Fibroblast of skin of right quadriceps (primary cell): ENCODE data around the gene NCOA1.
"Not testable (repeated sequence)": the region's sequence is repeated elsewhere in the genome, so short reads cannot be mapped to it uniquely, and the experiment has no call there.

Experiments used
- DNase-seq: peaks from one replicate; pipeline ENCODE4 v3.0.0-alpha.2; 2013

The NCOA1 gene

DNA sequence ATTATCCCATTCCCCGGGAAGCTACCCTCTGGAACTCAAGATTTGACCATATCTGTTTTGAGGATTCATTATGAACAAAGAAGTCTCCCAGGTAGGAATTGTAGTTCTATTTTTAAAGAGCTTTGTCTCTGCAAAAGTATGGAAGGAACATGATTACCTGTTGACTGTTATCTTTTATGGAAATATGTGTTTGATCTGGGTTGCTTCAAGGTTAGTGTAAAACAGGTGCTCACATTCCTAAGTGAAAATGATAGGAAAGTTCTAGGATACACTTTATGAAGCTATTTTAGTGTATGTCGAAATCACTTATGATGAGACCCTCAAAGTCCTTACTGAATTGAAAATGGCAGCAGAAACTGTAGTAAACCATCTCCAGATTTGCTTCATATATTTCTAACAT, 153.0 kb downstream of the NCOA1 start:
- no peak for DNase-seq

DNA sequence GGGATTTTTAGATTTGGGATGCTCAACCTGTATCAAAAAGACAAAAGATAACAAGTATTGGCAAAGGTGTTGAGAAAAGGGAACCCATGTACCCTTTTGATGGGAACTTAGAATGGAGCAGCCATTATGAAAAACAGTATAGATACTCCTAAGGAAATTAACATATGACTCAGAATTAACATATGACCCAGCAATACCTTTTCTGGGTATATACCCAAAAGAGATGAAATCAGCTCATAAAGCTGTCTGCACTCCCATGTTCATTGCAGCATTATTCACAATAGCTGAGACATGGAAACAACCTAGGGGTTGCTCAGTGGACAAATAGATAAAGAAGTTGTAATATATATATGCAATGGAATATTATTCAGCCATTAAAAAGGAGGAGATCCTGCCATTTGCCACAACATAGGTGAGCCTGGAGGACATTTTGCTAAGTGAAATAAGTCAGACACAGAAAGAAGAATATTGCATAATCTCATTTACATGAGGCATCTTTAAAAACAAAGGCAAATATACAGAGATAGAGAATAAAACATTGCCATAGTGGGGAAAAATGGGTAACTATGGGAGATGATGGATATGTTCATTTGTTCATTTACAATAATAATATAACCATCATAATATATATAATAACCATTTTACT, 160.1 kb downstream of the NCOA1 start:
- no peak for DNase-seq

DNA sequence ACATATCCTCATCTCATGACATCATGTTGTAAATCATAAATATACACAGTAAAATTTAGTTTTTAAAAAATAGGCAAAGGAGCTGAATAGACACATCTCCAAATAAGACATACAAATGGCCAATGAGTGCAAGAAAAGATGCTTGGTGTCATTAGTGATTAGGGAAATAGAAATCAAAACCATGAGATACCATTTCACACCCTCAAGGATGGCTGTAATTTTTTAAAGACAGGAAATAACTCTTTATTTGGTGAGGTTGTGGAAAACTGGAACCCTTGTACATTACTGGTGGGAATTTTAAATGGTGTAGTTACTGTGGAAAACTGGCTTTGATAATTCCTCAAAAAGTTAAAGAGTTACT, 160.6 kb downstream of the NCOA1 start:
- no peak for DNase-seq

DNA sequence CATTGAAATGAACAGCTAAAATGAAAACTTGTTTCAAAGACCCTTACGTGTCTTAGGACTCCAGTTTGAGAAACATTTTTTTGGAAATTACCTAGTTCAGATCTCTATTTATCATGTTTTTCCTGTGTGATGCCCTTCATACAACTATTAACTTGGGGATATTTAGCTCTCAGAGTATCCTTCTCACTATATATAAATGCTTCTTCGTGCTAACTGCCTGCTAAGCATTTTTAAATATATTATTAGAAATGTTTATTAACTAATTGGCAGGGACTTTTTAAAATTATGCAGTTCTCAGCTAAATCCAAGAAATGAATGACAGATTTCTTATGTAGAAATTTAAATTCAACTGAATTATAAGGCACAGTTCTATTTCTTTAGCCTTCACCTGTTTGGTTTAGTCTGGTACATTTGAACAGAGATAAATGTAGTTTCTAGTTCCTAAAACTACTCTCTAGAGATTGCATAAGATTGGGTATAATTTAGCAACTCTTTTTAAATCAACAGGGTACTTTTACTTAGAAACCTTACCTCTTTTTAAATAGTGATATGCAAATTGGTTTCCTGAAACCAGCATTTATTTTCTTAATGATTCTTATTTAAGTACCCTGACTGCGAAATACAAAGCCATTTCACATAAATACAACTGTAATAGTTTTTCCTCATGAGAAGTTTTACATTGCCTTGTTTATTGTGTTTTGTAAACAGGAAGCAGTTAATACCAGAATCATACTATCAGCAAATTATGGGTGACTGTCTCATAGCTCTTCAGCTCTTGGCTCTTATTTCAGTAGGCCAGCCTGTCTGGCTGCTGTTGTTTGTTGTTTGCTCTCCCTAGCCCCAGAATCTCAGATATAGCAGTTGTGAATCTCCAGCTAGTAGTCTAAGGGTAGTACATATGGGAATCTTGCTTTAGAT, 161.5 kb downstream of the NCOA1 start:
- DNase-seq, result no peak

DNA sequence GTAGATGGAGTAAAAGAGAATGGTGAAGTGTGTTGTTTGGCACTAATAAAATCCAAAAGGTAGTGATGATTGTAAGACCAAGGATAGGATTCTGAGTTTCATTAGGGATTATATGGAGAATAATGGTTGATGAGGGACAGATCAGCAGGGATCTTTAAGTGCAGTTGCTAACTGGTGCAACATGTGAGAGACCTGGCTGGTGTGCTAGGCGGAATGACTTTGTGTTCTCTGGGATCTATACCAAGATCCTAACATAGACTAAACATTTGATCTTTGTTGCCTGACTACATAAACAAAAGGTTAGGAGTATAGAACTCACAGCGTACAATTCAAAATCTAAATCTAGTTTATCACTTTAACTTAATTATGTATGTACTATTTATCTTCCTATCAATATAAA, 166.8 kb downstream of the NCOA1 start:
- no peak for DNase-seq

DNA sequence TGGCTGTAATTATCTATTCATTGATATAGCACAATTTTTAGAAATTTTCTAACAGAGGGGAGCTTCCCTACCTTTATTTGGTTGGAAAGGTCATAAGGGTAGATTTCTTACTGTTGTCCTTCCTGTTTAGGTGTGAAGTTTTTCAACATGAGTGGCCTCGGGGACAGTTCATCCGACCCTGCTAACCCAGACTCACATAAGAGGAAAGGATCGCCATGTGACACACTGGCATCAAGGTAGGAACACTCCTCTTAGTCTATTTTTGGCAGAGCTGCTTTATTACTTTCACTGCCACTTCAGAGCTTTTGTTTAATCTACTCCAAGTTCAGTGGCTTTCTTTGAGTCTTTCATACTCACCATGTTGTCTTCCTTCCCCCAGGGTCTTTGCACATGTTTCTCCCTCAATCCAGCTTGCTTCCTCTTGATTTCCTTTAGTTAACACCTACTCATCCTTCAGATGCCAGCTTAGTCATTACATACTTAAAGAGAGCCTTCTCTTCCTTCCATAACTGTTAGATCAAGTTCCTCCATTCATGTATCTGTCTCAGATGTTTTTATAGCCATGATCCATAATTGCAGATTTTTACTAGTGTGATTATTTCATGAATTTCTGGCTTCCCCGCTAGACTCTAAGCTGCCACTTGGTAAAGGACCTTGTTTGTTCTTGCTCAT, 167.6 kb downstream of the NCOA1 start:
- DNase-seq, result no peak

DNA sequence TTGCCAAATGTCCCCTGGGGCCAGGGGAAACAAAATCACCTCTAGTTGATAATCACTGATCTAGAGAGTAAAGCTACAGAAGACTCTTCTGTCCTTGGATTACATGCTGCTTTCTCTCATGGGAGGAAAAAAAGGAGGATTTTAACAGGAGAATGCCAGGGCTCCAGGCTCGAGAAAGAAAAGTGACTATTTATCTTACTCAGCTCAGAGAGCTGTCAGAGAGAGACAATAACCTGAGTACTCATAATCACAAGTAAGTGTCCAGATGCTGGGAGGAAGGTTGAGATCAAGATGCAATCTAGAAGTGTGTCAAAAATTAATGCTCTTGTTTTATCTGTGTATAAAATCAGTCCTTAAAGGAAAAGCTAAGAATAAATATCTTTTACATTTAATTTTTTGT, 168.8 kb downstream of the NCOA1 start:
- DNase-seq, result no peak

DNA sequence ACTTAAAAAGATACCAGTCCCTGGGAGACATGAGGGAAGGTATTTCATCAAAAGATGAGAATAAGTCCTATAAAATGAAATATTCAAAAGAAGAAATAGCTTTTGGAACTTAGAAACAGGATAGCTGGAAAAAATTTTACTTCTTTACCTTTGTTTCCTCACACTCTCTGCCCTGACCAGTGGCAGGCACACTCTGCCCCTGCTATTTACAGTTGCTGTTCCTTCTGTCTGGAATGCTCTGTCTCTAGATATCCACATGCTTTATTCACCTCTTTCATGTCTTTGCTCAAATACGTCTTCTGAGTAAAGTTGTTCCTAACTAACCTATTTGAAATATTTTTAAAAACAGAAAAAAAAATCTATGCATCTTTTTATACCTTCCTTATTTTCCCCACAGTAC, 176.5 kb downstream of the NCOA1 start:
- no peak for DNase-seq

DNA sequence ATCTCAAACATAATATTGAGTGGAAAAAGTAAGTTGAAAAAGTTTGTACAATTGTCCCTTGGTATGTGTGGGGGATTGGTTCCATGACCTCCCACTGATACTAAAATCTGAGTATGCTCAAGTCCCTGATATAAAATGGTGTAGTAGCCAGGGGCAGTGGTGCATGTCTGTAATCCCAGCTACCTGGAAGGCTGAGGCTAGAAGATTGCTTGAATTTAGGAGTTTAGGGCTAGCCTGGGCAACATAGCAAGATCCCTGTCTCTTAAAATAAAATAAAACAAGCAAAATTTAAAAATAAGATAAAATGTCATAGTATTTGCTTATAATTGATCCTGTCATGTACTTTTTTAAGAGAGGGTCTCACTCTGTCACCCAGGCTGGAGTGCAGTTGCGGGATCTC, 180.2 kb downstream of the NCOA1 start:
- DNase-seq, result no peak

DNA sequence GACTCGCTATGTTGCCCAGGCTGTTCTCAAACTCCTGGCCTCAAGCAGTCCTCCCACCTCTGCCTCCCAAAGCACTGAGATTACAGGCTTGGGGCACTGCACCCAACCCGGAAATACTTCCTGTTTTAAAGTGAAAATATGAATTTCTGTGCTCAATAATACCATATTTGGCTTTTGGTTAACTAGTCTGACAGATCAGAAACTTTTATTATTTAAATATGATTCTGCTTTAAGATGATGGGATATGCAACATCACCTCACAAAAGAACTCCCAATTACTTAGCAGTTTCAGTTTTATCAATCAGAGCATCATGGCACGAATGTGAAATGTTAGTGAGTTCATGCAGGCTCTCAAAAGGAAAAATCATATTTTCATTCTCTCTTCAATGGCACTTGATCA, 181.5 kb downstream of the NCOA1 start:
- DNase-seq, result no peak

DNA sequence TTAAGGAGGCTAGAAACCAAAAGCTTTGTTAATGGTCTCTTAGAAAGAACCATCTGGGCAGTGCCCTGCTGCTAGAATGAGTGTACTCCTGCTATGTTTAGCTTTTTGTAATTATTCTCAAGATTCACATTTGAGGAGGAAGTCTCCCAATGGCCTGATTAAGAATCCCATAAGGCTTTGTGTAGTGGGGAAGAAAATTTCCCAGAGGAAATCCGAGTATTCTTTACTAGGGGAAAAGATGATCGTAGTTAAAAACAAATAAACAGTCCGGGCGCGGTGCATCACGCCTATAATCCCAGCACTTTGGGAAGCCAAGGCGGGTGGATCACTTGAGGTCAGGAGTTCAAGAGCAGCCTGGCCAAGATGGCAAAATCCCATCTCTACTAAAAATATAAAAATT, 184.3 kb downstream of the NCOA1 start:
- DNase-seq, result no peak

DNA sequence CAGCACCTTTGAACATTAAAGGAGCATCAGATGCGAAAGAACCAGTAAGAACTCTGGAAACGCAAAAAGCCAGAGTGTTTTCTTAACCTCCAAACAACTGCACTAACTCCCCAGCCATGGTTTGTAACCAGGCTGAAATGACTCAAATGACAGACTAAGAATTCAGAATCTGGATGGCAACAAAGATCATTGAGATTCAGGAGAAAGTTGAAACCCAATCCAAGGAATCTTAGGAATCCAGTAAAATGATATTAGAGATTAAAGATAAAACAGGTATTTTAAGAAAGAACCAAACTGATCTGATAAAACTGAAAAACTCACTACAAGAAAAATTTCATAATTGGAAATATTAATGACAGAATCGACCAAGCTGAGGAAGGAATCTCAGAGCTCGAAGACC, 185.4 kb downstream of the NCOA1 start:
- DNase-seq, result no peak

DNA sequence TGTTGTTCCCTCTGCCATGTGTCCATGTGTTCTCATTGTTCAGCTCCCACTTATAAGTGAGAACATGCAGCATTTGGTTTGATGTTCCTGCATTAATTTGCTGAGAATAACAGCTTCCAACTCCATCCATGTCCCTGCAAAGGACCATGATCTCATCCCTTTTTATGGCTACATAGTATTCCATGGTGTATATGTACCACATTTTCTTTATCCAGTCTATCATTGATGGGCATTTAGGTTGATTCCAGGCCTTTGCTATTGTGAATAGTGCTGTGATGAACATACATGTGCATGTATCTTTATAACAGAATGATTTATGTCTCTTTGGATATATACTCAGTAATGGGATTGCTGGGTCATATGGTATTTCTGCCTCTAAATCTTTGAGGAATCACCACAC, 187.0 kb downstream of the NCOA1 start:
- DNase-seq, result not testable (repeated sequence)

DNA sequence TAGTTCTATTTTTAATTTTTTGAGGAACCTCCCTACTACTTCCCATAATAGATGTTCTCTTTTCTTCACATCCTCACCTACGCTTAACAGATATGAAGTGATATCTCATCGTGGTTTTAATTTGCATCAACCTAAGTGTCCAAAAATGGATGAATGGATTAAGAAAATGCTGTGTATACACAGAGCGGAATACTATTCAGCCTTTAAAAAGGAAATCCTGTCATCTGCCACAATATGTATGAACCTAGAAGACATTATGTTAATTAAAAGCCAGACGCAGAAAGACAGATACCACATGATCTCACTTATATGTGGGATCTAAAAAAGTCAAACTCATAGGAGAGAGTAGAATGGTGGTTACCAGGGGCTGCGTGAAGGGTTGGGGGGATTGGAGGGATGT, 189.1 kb downstream of the NCOA1 start:
- no peak for DNase-seq

DNA sequence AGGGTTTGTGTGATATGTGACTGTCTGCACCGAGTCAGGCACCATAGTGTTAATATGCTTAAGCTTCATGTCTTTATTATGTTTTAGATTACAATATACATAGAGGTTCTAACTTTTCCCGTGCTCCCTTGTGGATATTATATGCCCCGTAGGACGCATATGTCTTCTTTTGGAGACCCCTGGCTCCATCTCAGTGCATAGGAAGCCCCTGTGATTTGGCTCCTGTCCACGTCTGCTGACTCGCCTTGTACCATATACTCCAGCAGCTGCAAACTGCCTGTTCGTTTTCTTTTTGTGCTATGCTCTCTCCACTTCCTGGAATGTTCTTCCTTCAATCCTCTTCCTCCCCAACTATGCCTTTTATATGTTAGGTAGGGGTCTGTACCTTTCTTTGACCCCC, 191.2 kb downstream of the NCOA1 start:
- DNase-seq, result no peak

DNA sequence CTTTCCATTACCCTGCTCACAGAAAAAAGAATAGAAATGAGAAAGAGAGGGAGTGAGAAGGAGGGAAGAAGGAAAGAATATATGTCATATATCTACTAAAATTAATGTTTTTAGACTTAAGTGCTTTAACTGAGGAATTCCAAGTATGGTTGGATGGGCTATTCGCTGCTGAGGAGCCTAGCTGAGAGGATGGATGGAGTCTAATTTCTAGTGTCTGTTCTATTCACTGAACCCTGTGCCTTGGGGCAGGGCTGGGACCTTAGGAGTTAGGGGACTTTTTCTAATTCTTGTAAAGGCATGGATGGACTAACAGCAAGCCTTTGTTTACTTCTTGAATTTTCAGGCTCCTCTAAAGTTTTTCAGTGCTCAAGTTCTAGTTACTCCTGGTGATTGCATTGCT, 192.4 kb downstream of the NCOA1 start:
- no peak for DNase-seq

DNA sequence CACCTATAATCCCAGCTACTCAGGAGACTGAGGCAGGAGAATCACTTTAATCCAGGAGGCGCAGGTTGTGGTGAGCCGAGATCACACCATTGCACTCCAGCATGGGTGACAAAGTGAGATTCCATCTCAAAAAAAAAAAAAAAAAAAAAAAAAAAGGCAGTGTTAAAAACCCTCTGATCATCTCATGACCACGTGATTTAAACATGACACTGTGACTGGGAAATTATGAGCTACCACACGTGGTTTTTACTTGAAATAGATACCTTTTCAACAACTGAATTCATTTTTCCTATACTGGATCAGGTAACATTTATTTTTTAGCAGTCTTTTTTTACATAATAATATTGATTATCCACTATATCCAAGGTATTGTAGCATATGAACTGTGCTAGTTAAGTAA, 199.5 kb downstream of the NCOA1 start:
- DNase-seq, result no peak

DNA sequence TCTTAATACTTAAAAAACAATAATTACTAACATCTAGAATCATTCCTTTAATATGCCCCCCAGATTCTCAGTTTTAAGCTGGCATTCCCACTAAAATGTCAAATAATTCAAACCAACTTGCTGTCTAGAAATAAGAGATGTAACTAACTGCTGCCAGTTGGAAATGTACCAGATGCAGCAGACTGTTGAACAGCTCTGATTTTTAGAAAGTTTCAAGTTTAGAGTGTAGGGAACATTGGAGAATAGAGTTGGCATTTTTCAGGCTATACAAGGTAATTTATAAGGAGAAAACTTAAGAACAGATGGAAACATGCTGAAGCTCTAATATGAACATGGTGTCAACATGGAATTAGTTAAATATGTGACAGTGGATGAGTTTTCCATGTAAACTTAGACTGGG, 200.8 kb downstream of the NCOA1 start:
- DNase-seq, result no peak

DNA sequence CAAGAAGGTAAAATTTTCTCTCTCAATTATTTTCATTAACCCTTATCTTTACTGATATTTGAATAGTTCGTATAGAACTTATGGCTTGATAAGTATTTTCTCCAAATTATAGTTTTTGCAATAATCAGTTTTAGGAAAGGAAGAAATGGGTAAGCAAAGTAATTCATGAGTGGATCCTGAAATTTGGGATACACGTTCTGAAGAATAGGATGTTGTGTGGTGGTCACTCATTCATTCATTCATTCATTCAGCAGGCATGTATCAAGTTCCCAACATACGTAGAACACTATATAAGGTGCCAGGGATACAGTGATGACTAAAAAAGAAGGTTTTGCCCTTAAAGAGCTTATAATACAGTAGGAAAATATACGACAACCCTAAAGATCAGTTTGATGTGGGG, 206.7 kb downstream of the NCOA1 start:
- DNase-seq, result no peak

DNA sequence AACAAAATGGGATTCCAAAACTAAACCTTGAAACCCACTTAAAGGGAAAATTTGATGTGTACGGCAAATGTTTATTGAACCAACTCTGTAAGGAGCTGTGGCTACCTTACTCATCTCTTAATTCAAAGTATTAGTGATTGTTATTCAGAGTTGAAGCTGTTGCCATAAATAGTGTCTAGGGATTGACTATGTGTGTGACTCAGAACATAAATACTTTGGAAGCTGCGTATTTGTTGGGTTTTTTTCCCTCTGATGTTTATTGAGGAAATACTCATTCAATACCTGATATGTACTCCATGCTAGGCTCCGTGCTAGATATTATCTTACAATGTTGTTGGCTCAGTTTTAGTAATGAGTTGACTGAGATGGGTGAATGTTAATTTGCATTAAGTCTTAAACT, 211.7 kb downstream of the NCOA1 start:
- peak; percentile 91 for DNase-seq

DNA sequence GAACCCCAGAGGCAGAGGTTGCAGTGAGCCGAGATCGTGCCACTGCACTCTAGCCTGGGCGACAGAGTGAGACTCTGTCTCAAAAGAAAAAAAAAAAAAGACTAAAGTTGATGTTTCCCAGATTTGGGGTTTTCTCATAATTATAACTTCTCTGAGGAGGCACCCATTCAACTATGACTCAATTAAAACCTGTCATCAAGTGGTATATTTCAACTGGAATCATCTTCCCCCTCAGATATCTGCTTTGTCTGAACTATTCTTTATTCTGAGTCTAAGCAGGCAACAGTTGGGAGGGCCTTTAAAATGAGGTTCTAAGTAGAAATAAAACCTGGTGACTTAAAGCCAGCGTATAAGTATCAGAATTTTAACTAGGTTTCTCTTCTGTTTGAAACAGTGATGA, 213.6 kb downstream of the NCOA1 start:
- DNase-seq, result peak; percentile 67

DNA sequence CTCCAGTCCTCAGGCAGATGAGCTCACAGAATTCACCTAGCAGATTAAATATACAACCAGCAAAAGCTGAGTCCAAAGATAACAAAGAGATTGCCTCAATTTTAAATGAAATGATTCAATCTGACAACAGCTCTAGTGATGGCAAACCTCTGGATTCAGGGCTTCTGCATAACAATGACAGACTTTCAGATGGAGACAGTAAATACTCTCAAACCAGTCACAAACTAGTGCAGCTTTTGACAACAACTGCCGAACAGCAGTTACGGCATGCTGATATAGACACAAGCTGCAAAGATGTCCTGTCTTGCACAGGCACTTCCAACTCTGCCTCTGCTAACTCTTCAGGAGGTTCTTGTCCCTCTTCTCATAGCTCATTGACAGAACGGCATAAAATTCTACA, 216.1 kb downstream of the NCOA1 start:
- no peak for DNase-seq

DNA sequence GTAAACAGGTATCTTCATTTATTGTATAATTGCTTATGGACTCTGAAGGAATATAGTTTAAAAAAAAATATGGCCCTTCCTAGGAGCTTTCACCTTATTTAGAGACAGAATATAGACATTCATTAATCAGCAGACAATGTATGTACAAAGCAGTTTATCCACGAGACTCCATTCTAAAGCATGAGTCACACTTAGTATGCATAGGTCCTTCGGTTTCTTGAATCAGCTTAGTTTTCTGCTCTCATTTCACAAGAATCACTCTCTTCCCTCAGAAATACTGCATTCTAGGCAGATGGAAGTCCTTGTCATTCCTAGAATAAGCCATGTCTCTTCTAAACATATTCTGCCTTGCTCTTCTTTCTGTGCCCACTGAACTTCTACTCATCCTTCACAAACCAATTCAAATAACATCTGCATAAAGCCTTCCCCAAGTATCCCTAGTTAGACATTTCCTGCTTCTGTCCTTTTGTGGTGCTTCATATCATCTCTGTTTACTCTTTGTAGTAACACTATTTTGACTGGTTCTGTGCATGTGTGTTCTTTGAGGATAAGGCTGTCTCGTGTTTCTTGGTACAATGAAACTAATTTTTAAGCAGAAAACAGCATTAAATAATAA, 217.6 kb downstream of the NCOA1 start:
- peak; percentile 61 for DNase-seq

DNA sequence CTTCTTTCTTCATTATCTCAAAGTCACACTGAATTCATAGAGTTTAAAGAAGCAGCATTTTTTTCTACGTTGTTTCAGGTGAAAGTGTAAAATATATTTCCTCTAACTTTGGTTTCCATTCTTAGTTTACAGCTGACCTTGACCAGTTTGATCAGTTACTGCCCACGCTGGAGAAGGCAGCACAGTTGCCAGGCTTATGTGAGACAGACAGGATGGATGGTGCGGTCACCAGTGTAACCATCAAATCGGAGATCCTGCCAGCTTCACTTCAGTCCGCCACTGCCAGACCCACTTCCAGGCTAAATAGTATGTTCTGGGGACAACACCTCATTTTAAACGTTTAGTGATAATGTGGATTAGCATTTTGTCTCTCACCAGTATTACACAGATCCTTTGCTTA, 219.8 kb downstream of the NCOA1 start:
- DNase-seq, result no peak
